ENCODE data around the gene EXOC3L1. TPM values are rescaled to one million over a fixed set of nuclear protein-coding genes. Genes with fewer than 3 reads are reported as not detected.

EXOC3L1 gene, protein sequence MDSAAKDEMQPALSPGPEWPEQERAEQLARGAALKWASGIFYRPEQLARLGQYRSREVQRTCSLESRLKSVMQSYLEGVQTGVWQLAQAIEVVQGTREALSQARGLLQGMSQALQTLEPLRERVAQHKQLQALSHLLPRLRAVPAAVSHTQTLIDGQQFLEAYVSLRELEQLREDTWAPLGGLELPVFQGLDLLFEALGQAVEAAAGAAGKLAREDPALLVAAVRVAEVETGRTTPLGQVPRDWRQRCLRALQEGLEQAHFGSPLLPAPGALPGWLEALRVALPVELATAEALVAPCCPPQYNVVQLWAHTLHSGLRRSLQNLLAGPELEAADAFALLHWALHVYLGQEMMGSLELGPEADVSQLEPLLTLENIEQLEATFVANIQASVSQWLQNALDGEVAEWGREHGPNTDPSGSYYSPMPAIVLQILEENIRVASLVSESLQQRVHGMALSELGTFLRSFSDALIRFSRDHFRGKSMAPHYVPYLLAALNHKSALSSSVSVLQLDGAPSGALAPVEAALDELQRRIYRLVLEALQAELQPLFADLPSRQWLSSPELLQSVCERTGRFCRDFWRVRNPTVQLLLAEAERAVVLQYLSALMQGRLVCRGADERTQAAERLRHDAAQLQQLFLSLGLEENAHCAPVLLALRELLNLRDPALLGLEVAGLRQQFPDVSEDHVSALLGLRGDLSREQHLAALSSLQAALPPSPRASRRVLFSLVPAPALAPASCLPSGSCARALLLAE
- total RNA-seq (2021) (0.35 TPM in 1 of 2 replicates, not detected in the other), Bru-seq, nascent RNA (not detected), BruChase-seq, experiment 1, labeled RNA remaining after a 2-hour chase (not detected), BruChase-seq, experiment 2, labeled RNA remaining after a 6-hour chase (percentile 17 among the genes with signal in this experiment)
- long read RNA-seq, partial matches to known transcripts, result 2 of 2 reads
- long read RNA-seq, other reads (novel, unspliced or antisense), result 0 of 2 reads

DNA sequence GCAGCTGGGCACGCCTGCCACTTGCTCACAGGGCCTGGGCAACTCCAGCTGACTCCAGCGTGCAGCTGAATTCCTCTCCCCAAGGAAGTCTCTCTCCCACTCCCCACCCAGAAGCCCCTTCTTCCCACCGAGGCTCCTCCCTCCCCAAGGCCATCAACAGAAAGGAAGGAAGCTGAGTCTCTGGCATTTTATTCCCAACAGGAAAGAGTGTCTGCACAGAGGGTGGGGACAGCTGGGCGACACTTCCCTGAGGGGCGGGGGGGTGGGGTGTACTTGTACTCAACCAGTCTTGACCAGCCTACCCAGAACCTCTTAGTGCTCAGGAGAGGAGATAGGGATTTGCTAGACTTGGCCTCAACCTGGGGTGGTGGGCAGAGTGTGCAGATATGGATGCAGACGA, at the start of gene EXOC3L1:
Gene EXOC3L1, minus strand, starts transcription at position 96 of the 400 bp plus-strand sequence. CDS start 460 bp downstream, outside the sequence.
- CTCF ChIA-PET, result no interaction called here
- intact Hi-C loops (cut with micrococcal nuclease; ENCODE audit: unreplicated experiment), result loop anchor here (10.0 kb wide), 2 partner anchors 205 to 275 kb away; partner anchors contain the start of gene TPPP3
- H4K20me1 ChIP-seq (ENCODE audit: insufficient read depth), result peaks cover 9% of the 10 kb centered on the region
- H2AFZ ChIP-seq, result no peak within 1 kb of the TSS
- H3F3A ChIP-seq (ENCODE audit: insufficient read depth, low read depth), result peaks cover 28% of the 10 kb centered on the region
- peaks cover 30% of the 10 kb centered on the region for H3K79me2 ChIP-seq (ENCODE audit: low read depth)
- POLR2A ChIA-PET (ENCODE audit: unreplicated experiment), result interaction anchor here (0.5 kb wide), 1 partner anchor 18 kb away, joined by 3 read pairs; no protein-coding TSS in a partner anchor
- no peaks in the 10 kb centered on the region for H3K27me3 ChIP-seq (ENCODE audit: insufficient read depth, low read depth)
- no TSS peak for BruUV-seq (replicated peaks)
- DNase-seq, result no peak
- H3K4me3 ChIP-seq, result no peak within 1 kb of the TSS
- H3K4me1 ChIP-seq (replicated peaks; ENCODE audit: insufficient read depth), result peaks cover 40% of the 10 kb centered on the region
- no peak within 1 kb of the TSS for H3K4me2 ChIP-seq
- TF ChIP-seq EZH2 (IDR thresholded peaks at IDR 0.05; ENCODE audit: low read depth), result no peak
- TF ChIP-seq, protein P1, sequence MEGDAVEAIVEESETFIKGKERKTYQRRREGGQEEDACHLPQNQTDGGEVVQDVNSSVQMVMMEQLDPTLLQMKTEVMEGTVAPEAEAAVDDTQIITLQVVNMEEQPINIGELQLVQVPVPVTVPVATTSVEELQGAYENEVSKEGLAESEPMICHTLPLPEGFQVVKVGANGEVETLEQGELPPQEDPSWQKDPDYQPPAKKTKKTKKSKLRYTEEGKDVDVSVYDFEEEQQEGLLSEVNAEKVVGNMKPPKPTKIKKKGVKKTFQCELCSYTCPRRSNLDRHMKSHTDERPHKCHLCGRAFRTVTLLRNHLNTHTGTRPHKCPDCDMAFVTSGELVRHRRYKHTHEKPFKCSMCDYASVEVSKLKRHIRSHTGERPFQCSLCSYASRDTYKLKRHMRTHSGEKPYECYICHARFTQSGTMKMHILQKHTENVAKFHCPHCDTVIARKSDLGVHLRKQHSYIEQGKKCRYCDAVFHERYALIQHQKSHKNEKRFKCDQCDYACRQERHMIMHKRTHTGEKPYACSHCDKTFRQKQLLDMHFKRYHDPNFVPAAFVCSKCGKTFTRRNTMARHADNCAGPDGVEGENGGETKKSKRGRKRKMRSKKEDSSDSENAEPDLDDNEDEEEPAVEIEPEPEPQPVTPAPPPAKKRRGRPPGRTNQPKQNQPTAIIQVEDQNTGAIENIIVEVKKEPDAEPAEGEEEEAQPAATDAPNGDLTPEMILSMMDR (conservative IDR thresholded peaks at IDR 0.05), result no peak
- H3K36me3 ChIP-seq (ENCODE audit: low read depth), result 0 out of 2 replicates have a peak, but pooled peaks cover 10% of the 10 kb centered on the region
- no peaks in the 10 kb centered on the region for H3K9me2 ChIP-seq (ENCODE audit: insufficient read depth)
- no peaks in the 10 kb centered on the region for H3K9me3 ChIP-seq (ENCODE audit: insufficient read depth, low read depth)
- H3K27ac ChIP-seq, result no peak within 1 kb of the TSS

DNA sequence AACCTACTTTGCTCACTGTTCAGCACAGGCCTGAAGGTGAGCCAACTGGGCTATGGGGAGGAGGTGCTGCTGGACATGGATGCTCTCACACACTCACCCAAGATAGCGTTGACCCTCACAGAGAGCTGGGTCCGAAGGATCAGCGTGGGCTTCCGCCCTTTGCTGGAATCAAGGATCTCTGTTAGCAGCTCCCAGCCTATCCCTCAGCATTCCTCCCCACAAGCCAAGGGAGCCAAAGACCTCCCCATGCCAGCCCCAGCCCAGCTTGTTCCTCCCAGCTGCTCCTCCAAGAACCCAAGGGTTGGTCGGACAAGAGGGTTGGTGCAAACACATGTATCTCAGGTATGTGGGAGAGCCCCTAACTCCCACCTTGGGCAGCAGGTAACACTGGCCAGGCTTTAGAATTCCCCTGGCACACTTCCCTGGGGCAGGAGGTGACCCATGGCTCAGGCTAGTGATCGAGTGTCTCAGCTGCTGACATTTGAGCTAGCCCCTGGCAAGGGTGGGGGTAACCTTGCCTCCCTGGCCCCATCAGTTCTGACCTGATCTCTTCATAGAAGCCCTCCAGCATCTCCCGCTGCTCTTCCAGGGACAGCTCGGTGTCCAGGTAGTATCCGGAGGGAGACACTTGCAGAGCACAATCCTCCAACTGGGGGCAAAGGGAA, 49.0 kb upstream of the EXOC3L1 start:
- Histone ChIP-seq H3K79me2 (ENCODE audit: low read depth) (peaks cover 43% of the 10 kb centered on the region), H3K9me3 (ENCODE audit: insufficient read depth, low read depth) (no peaks in the 10 kb centered on the region), H3K36me3 (ENCODE audit: low read depth) (peaks cover 11% of the 10 kb centered on the region; the same call in 1 of the 2 replicates), H3K27me3 (ENCODE audit: insufficient read depth, low read depth) (no peaks in the 10 kb centered on the region), H3F3A (ENCODE audit: insufficient read depth, low read depth) (peaks cover 68% of the 10 kb centered on the region), H3K4me1 (replicated peaks; ENCODE audit: insufficient read depth) (peaks cover 44% of the 10 kb centered on the region), H3K27ac (no peak overlapping the region), H3K4me2 (no peak overlapping the region), H4K20me1 (ENCODE audit: insufficient read depth) (no peaks in the 10 kb centered on the region), H3K9me2 (ENCODE audit: insufficient read depth) (no peaks in the 10 kb centered on the region), H2AFZ (no peak overlapping the region), H3K4me3 (no peak overlapping the region)
- no TSS peak for BruUV-seq (replicated peaks)
- ChIA-PET POLR2A (ENCODE audit: unreplicated experiment) (interaction anchor here (1.2 kb wide), 1 partner anchor 12 kb away, joined by 4 read pairs; the partner anchor contains the start of gene TMEM208), CTCF (interaction anchor here (0.6 kb wide), 1 partner anchor 26 kb away, joined by 5 read pairs; no protein-coding TSS in a partner anchor)
- no peak for DNase-seq
- intact Hi-C loops (cut with micrococcal nuclease; ENCODE audit: unreplicated experiment), result no loop called here
- TF ChIP-seq EZH2 (IDR thresholded peaks at IDR 0.05; ENCODE audit: low read depth), result no peak
- TF ChIP-seq, protein P1 (conservative IDR thresholded peaks at IDR 0.05), result no peak

DNA sequence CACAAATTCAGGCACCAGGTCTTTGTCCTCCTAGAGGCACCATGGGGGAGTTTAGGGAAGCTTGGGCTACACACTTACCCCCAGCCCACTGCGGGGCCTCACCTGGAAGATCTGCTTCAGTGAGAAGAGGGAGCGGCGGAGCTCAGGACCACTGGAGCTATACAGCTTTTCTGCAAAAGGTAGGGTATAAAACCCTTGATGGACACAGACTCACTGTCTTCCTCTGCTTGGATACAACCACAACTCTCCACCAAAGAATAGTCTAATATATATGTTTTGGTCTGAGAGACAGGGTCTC, 48.3 kb upstream of the EXOC3L1 start:
- H3K4me3 ChIP-seq, result no peak overlapping the region
- peaks cover 36% of the 10 kb centered on the region for H3K79me2 ChIP-seq (ENCODE audit: low read depth)
- H3K4me2 ChIP-seq, result no peak overlapping the region
- no TSS peak for BruUV-seq (replicated peaks)
- ChIA-PET CTCF (interaction anchor here (0.6 kb wide), 2 partner anchors 9 to 26 kb away, joined by 5 read pairs; no protein-coding TSS in a partner anchor), POLR2A (ENCODE audit: unreplicated experiment) (interaction anchor here (1.2 kb wide), 1 partner anchor 12 kb away, joined by 4 read pairs; the partner anchor contains the start of gene TMEM208)
- H3K9me2 ChIP-seq (ENCODE audit: insufficient read depth), result no peaks in the 10 kb centered on the region
- H3K27ac ChIP-seq, result no peak overlapping the region
- no peaks in the 10 kb centered on the region for H4K20me1 ChIP-seq (ENCODE audit: insufficient read depth)
- peaks cover 37% of the 10 kb centered on the region for H3K4me1 ChIP-seq (replicated peaks; ENCODE audit: insufficient read depth)
- intact Hi-C loops (cut with micrococcal nuclease; ENCODE audit: unreplicated experiment), result no loop called here
- TF ChIP-seq, protein P1 (conservative IDR thresholded peaks at IDR 0.05), result no peak
- TF ChIP-seq EZH2 (IDR thresholded peaks at IDR 0.05; ENCODE audit: low read depth), result no peak
- H3K9me3 ChIP-seq (ENCODE audit: insufficient read depth, low read depth), result no peaks in the 10 kb centered on the region
- no peak overlapping the region for H2AFZ ChIP-seq
- peaks cover 65% of the 10 kb centered on the region for H3F3A ChIP-seq (ENCODE audit: insufficient read depth, low read depth)
- H3K27me3 ChIP-seq (ENCODE audit: insufficient read depth, low read depth), result no peaks in the 10 kb centered on the region
- DNase-seq, result no peak
- peaks cover 11% of the 10 kb centered on the region for H3K36me3 ChIP-seq (ENCODE audit: low read depth)

Measured in PC-9 (cell line).